HG02571 (cell line): Measurements from ENCODE around the gene CDYL2.
"Not testable (repeated sequence)": the region's sequence is repeated elsewhere in the genome, so short reads cannot be mapped to it uniquely, and the experiment has no call there.

Source experiments
- ATAC-seq: cut with Tn5 transposase; IDR thresholded peaks from one replicate; pipeline ENCODE4 v1.9.1; 2021; ENCODE audit warnings: mild to moderate bottlenecking, moderate library complexity; ENCODE audit not compliant: unreplicated experiment

The CDYL2 gene

GRCh38 chr16:80752541-80752940 lies 51.9 kb downstream of the CDYL2 start:
- ATAC-seq: no peak

- ATAC-seq: no peak
These were observed 53.2 kb downstream of the CDYL2 start for GRCh38 chr16:80751167-80751566.

- no peak for ATAC-seq
These were observed 58.2 kb downstream of the CDYL2 start for GRCh38 chr16:80746231-80746630.

- ATAC-seq: no peak
These were observed 59.5 kb downstream of the CDYL2 start for GRCh38 chr16:80744856-80745255.

- no peak for ATAC-seq
These were observed 60.6 kb downstream of the CDYL2 start for GRCh38 chr16:80743772-80744171.

- ATAC-seq: no peak
These were observed 61.1 kb downstream of the CDYL2 start for GRCh38 chr16:80743273-80743672.

- no peak for ATAC-seq
These were observed 62.1 kb downstream of the CDYL2 start for GRCh38 chr16:80742331-80742730.

- ATAC-seq: no peak
These were observed 62.7 kb downstream of the CDYL2 start for GRCh38 chr16:80741724-80742123.

GRCh38 chr16:80739523-80739922 lies 64.9 kb downstream of the CDYL2 start:
- no peak for ATAC-seq

GRCh38 chr16:80738521-80738920 lies 65.9 kb downstream of the CDYL2 start:
- ATAC-seq: no peak

- ATAC-seq: no peak
These were observed 68.6 kb downstream of the CDYL2 start for GRCh38 chr16:80735846-80736245.

GRCh38 chr16:80733407-80733806 lies 71.0 kb downstream of the CDYL2 start:
- ATAC-seq: no peak

GRCh38 chr16:80731915-80732314 lies 72.5 kb downstream of the CDYL2 start:
- ATAC-seq: no peak

GRCh38 chr16:80727066-80727763 lies 77.2 kb downstream of the CDYL2 start:
- ATAC-seq: not testable (repeated sequence)

GRCh38 chr16:80725566-80726162 lies 78.7 kb downstream of the CDYL2 start:
- no peak for ATAC-seq

GRCh38 chr16:80723981-80724380 lies 80.4 kb downstream of the CDYL2 start:
- no peak for ATAC-seq

- ATAC-seq: no peak
These were observed 81.3 kb downstream of the CDYL2 start for GRCh38 chr16:80723091-80723490.

GRCh38 chr16:80720804-80721371 lies 83.5 kb downstream of the CDYL2 start:
- no peak for ATAC-seq

GRCh38 chr16:80719573-80719972 lies 84.8 kb downstream of the CDYL2 start:
- no peak for ATAC-seq

- no peak for ATAC-seq
These were observed 85.7 kb downstream of the CDYL2 start for GRCh38 chr16:80718480-80719220.

GRCh38 chr16:80717611-80718010 lies 86.8 kb downstream of the CDYL2 start:
- ATAC-seq: no peak
